ENCODE results near the gene SLC13A3.
"Not testable (repeated sequence)": the region's sequence is repeated elsewhere in the genome, so short reads cannot be mapped to it uniquely, and the experiment has no call there.

SLC13A3 gene

DNA sequence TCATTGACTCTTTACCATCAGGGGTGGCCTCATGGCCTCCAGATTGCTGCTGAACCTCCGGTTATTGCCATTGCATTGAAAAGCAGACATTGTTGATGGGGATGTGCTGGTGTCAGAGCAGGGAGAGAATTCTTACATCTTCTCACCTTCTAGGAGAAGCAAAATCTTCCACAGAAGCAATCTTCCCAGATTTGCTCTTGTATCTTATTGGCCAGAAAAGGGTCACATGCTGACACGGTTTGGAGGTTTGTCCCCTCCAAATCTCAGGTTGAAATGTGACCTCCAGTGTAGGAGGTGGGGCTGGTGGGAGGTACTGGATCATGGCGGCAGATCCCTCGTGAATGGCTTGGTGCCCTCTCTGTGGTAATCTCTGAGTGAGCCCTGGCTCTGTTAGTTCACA lies 27.3 kb upstream of the SLC13A3 start:
- no peak for DNase-seq (ENCODE audit: extremely low read depth, low read depth)
- TF ChIP-seq, protein P1, sequence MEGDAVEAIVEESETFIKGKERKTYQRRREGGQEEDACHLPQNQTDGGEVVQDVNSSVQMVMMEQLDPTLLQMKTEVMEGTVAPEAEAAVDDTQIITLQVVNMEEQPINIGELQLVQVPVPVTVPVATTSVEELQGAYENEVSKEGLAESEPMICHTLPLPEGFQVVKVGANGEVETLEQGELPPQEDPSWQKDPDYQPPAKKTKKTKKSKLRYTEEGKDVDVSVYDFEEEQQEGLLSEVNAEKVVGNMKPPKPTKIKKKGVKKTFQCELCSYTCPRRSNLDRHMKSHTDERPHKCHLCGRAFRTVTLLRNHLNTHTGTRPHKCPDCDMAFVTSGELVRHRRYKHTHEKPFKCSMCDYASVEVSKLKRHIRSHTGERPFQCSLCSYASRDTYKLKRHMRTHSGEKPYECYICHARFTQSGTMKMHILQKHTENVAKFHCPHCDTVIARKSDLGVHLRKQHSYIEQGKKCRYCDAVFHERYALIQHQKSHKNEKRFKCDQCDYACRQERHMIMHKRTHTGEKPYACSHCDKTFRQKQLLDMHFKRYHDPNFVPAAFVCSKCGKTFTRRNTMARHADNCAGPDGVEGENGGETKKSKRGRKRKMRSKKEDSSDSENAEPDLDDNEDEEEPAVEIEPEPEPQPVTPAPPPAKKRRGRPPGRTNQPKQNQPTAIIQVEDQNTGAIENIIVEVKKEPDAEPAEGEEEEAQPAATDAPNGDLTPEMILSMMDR (IDR thresholded peaks at IDR 0.05; ENCODE audit: low read depth, low read length) = no peak

DNA sequence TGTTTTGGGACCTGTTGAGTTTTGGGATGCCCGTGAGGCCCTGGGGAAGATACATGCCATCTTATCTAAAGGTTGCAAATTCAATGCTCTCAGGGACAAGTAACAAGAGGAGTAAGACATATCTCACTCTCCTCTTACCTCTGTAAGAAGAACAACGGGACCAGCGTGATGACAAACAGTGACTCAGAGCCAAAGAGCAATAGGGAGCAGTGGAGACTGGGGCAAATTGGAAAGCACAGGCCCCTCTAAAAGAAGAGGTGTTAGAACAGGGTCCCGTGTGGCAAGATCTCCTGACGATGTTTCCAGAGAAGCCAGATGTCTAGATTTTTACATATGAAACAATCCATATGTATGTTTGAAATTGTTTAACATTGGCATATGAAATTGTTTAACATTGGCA lies 26.3 kb upstream of the SLC13A3 start:
- no peak for DNase-seq (ENCODE audit: extremely low read depth, low read depth)

DNA sequence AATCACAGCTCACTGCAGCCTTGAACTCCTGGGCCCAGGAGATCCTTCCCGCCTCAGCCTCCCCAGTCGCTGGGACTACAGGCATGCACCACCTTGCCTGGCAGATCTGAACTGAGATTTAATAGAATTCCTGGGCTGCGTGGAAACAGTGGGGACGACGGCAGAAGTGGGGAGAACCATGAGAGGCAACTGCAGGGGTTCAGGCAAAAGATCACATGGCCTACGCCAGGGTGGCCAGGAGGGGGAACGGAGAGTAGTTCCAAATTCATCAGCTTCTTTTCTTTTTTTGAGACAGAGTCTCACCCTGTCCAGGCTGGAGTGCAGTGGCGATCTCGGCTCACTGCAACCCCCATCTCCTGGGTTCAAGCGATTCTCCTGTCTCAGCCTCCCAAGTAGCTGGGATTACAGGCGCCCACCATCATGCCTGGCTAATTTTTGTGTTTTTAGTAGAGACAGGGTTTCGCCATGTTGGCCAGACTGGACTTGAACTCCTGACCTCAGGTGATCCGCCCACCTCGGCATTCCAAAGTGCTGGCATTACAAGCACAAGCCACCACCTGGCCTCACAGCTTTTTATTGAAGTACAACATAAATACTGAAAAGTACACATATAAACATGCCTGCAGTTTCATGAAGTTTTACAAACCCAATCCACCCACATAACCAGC lies 25.5 kb upstream of the SLC13A3 start:
- not testable (repeated sequence) for DNase-seq (ENCODE audit: extremely low read depth, low read depth)

More for the DNA sequence above, 26.3 kb upstream of the SLC13A3 start:
- TF ChIP-seq, protein P1 (IDR thresholded peaks at IDR 0.05; ENCODE audit: low read depth, low read length) = no peak

DNA sequence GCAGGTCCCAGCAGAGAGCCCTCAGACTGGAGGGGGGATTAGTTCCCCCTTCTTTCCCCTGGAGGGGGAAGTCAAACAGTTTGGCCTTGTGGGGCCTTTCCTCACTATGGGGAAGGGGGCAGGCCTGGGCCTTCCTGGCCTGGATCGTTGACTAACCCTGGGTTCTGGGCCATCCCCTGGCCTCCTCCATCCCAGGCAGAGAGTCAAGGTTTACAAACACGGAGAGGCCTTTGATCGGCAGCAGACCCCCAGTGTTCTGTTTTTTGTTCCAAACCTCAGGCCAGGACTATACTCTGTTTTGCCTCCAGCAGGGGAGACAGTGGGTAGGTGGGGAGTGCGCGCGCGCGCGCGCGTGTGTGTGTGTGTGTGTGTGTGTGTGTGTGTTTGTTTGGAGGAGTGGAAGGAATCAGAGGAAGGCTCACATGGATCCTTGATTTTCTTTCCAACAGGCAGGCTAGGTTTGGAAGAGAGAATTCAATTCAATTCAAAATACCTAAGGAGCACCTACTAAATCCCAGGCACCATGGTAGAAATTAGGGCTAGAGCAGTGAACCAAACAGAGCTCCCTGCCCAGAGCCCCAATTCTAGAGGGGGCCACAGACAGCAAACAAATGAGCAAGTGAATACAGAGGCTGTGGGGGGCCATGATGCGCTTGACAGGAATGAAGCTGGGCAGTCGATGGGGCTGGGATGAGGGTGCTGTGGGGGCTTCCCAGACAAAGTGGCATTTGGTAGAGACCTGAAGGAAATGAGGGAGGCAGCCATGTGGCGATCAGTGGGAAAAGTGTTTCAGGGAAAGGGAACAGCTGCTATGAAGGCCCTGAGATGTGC lies 23.2 kb upstream of the SLC13A3 start:
- no peak for DNase-seq (ENCODE audit: extremely low read depth, low read depth)
- TF ChIP-seq, protein P1 (IDR thresholded peaks at IDR 0.05; ENCODE audit: low read depth, low read length) = no peak

DNA sequence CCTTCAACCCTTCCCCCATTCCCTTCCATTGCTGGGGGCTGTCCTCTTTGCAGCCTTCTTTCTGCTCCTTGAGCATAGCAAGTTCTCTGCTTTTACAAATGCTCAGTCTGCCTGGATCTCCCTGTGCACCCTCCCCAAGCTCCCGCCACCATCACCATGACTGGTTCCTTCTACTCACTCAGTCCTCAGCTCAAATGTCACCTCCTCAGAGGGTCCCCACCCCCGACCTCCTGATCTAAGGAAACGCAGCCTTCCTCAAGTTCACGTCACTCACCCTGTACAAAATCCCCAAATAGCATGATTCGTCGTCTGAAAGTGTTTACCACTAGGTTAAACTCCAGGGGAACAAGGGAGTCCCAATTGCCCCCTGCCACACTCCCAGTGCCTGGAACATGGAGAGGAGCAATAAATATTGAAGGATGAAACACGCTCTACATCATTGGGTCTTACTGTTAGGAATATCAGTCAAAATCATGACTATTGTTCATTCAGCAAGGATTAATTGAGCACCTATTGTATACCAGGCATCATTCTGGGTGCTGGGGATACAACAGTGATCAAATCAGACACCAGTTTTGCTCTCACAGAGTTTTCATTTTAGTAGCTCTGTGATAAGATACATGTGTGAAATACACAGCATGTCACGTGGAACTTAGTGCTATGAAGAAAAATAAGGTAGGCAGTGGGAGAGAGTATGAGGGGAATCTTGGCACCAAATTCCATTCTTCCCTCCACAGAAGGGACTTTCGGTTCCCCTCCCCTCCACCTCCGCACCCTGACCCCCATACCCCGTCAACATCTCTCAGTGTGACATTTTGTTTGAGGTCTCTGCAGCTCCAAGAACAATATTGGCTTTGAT lies 22.4 kb upstream of the SLC13A3 start:
- TF ChIP-seq, protein P1 (IDR thresholded peaks at IDR 0.05; ENCODE audit: low read depth, low read length) = no peak
- no peak for DNase-seq (ENCODE audit: extremely low read depth, low read depth)

DNA sequence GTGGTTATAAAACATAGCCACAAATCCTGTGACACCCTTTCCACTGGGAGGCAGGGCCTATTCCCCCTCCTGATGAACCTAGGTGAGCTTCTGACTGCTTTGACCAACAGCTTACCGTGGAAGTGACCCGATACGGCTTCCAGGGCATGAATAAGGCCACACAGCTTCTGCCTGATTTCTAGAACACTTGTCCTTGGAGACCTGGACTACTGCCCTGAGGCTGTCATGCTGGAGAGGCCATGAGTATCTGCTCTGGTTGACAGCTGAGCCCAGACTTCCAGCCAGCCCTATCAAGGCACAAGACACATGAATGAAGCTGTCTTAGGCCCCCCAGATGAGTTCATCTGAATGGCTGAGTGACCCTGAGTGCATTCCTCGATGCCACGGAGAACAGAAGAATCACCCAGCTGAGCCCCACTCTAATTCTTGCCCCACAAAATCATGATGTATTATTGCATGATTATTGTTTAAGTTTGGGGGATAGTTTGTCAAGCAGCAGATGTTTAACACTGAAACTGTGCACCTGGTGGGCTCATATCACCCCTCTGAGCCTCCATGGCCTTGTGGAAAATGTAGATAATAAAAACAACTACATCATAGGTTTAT lies 21.4 kb upstream of the SLC13A3 start:
- DNase-seq (ENCODE audit: extremely low read depth, low read depth) = no peak
- TF ChIP-seq, protein P1 (IDR thresholded peaks at IDR 0.05; ENCODE audit: low read depth, low read length) = no peak

DNA sequence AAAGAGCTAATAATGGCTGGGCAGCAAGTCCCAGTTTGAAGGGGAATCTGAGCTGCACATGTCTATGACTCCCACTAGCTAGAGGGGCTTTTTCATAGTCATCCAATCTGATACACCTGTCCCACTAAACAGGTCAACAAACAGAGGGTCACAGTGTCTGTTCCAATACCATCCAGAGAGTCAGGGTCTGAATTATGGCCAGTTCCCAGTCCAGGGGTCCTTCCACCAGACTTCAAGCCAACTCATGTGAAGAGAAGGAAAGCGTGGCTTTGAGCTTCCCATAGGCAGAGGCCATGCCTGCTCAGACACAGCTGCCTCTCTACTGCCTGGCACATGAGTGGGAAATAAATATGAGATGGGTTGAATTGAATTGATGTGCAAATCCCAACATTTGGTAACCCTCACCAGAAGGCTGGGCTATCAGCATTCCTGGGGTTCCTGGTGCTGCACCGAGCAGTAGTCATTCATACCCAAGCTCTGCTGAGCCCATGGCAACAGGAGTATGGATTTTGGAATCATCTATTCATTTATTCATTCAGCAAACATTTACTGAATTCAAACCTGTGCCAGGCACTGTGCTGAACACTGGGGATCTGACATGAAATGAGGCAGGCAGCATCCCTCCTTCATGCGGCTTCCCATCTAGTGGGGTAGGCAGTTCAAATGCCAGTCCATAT lies 20.7 kb upstream of the SLC13A3 start:
- DNase-seq (ENCODE audit: extremely low read depth, low read depth) = no peak
- TF ChIP-seq, protein P1 (IDR thresholded peaks at IDR 0.05; ENCODE audit: low read depth, low read length) = no peak

Measured in AG09319 (cell line).